Measurements from ENCODE around the gene NOTUM. TPM values are rescaled to one million over a fixed set of nuclear protein-coding genes. Genes with fewer than 3 reads are reported as not detected.

NOTUM gene
- total and polyA plus RNA-seq, 5 experiments from 2014 or later = not detected

DNA sequence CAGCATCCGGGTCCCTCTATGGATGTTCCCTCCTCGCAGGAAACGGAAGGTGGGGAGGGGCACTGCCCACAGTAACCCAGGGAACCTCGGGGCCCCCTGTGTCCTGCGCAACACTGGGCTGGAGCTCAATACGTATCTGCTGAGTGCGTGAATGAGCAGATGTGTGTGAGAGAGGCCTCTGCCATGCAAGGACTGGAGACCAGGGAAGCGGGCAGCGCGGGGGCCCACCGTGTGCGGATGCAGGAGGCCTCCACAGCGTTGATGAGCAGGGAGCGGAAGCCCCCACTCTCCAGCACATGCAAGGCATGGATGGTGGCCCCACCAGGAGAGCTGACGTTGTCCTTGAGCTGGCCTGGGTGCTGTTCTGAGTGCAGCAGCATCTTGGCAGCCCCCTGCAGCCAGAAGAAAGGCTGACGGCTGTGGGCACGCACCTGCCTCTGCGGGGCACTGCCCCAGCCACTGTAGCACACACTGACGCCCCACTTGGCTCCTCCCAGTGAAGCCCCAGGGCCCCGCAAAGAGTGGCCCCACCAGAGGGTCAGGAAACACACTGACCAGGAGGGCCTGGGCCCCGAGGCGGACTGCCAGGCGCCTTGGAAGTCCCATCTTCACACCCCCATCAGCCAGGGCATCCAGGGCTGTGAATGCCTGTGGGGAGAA lies 26.8 kb downstream of the NOTUM start:
- Mint-ChIP-seq H3K4me3 (peak overlapping the region in 2 of 10 donors; percentile 4 to 41), H3K9me3 (no peaks in the 10 kb centered on the region), H3K27ac (peak overlapping the region in 1 of 10 donors; percentile 78), H3K27me3 (peaks cover 0 to 13% (median 3%) of the 10 kb centered on the region in 5 donors), H3K36me3 (no peaks in the 10 kb centered on the region), H3K4me1 (peaks cover 3 to 22% (median 7%) of the 10 kb centered on the region in 4 donors)
- ATAC-seq (no peak), DNase-seq (no peak)
- POLR2A ChIA-PET = interaction anchor here (0.7 to 1.2 kb wide), 2 partner anchors 11 to 42 kb away, joined by 3 read pairs; partner anchors contain the start of gene ANAPC11

DNA sequence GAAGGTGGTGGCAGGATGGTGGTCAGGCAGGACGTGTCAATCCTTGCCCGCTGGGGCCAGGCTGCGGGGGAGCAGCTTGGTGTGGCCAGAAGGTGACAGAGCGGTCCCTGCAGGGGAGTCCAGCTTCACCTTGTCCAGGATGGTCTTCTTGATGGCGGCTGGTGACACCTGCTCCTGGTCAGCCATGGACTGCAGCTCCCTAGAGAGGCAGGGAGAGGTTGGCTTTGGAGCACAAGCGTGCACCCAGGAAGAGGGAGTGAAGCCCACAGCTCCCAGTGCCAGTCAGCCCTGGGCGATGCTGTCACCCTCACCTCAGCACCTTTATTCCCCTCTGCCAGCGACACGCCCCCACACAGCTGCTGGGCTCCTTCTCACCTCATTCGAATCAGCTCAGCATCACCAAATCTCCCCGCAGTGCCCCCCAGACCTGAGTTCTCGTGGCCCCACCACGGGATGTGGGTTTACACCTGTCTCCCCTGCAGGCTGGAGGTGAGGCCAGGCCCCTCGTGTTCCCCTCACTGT lies 27.7 kb downstream of the NOTUM start:
- Mint-ChIP-seq H3K4me3 (peak overlapping the region in 2 of 10 donors; percentile 27 to 51), H3K27ac (peak overlapping the region in 1 of 10 donors; percentile 89), H3K9me3 (no peaks in the 10 kb centered on the region), H3K4me1 (peaks cover 3 to 23% (median 8%) of the 10 kb centered on the region in 4 donors), H3K36me3 (no peaks in the 10 kb centered on the region), H3K27me3 (peaks cover 0 to 21% (median 5%) of the 10 kb centered on the region in 5 donors)
- POLR2A ChIA-PET = interaction anchor here (1.2 kb wide), 1 partner anchor 10 kb away, joined by 3 read pairs; no protein-coding TSS in a partner anchor
- ATAC-seq = peak in 1 of 2 donors; percentile 51
- DNase-seq = peak in 4 of 10 donors; percentile 24 to 44 (median 40)

DNA sequence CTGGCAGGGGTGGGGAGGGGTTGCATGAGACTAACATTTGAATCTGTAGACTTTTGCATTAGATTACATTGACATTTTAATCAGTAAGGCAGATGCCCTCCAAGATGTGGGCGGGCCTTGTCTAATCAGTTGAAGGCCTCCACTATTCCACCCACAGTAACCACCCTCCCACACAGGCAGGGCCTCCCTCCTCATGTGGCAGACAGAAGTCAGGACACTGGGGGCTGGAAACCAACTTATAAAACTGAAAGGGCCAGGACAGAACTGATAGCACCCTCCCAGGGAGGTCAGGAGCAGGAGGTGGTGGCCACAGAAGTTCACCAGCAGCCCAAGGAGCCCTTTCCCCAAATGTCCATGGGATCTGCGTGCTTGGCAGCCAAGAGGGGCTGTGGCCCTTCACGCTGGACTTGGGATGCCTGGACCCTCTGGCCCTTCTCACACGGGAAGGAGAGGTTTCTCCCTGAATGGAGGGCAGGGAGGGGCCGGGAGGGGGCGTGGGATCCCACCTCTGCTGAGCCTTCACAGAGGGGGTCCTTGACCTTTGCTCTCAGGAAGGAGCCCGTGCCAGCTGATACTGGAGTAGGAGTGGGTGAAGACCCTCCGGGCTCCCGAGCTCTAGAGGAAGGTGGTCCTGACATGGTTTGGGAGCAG lies 28.5 kb downstream of the NOTUM start:
- no peak for ATAC-seq
- H3K9me3 Mint-ChIP-seq = no peaks in the 10 kb centered on the region

DNA sequence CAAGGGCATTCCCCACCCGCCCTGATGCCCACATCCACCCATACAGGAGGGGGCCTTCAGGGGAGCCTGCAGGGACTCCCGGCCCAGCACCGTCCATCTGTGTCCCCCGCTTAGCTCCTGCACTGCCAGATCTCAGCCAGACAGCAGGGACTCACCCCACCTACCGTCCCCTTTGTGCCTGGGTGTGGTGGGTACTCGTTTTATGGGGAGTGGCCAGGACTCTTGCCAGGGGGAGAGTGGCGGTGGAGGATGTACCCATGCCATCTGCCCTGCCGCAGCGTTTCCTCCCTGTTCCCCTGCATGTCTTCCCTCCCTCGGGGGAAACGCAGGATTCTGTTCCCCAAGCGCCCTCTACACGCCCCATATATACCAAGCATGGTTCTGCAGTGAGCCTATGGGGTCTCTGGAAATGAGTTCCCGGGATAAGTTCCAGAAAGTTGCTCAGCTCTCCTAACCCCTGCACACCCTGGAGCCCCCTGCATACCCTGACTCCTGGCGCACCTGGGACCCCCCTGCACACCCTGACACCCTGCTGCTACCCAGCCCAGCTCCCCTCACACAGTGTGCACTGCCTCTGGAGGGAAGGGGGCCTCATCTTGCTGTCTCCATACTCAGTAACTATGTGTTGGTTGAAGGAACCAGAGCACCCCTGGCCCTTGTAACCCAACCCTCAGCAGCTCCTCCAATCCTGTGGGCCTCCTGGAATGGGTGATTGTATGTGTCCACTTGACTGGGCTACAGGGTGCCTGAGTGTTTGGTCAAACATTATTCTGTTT lies 29.2 kb downstream of the NOTUM start:
- Mint-ChIP-seq H3K4me1 (peaks cover 3 to 18% (median 8%) of the 10 kb centered on the region in 4 donors), H3K27ac (no peak overlapping the region), H3K36me3 (no peaks in the 10 kb centered on the region), H3K9me3 (no peaks in the 10 kb centered on the region), H3K4me3 (peak overlapping the region in 1 of 10 donors; percentile 42), H3K27me3 (peaks cover 0 to 21% (median 5%) of the 10 kb centered on the region in 5 donors)
- DNase-seq (no peak), ATAC-seq (no peak)
- POLR2A ChIA-PET = interaction anchor here (1.8 kb wide), 1 partner anchor 60 kb away, joined by 4 read pairs; no protein-coding TSS in a partner anchor

More for the DNA sequence above, 28.5 kb downstream of the NOTUM start:
- POLR2A ChIA-PET = no interaction called here
- Mint-ChIP-seq H3K4me1 (peaks cover 3 to 19% (median 7%) of the 10 kb centered on the region in 4 donors), H3K27ac (no peak overlapping the region), H3K27me3 (peaks cover 0 to 21% (median 5%) of the 10 kb centered on the region in 5 donors), H3K4me3 (peak overlapping the region in 1 of 10 donors; percentile 42), H3K36me3 (no peaks in the 10 kb centered on the region)
- no peak for DNase-seq

DNA sequence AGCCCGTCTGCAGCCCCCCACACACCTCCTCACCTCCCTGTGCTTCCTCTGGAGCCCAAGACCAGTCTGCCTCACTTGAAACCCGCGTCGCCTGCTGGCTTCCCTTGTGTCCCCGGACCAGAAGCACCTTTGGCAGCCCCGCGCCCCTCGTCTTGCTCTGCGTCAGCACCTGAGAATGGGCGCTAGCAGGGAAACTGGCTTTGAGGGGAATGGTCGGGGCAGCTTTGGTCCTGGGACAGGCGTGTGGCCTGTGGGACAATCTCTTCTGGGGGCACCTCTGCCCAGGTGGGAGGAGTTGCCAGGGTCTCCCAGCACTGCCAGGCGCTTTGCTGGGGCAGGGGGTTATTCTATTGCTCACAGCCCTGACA lies 29.8 kb downstream of the NOTUM start:
- Mint-ChIP-seq H3K36me3 (no peaks in the 10 kb centered on the region), H3K4me1 (peaks cover 8 to 18% (median 13%) of the 10 kb centered on the region in 4 donors), H3K9me3 (no peaks in the 10 kb centered on the region), H3K27me3 (peaks cover 0 to 21% (median 5%) of the 10 kb centered on the region in 5 donors), H3K27ac (peak overlapping the region in 1 of 10 donors; percentile 11), H3K4me3 (no peak overlapping the region)
- no peak for ATAC-seq
- POLR2A ChIA-PET = interaction anchor here (0.7 to 1.8 kb wide), 3 partner anchors 9 to 61 kb away, joined by 3 to 4 read pairs (median 3); no protein-coding TSS in a partner anchor
- DNase-seq = no peak

GRCh38 chr17:81930142-81931125 lies 30.6 kb downstream of the NOTUM start:
- no peaks in the 10 kb centered on the region for H3K9me3 Mint-ChIP-seq
- peaks cover 9 to 21% (median 18%) of the 10 kb centered on the region in 4 donors for H3K4me1 Mint-ChIP-seq
- H3K4me3 Mint-ChIP-seq = peak overlapping the region in 3 of 10 donors; percentile 18 to 54 (median 41)
- POLR2A ChIA-PET = interaction anchor here (0.6 to 1.8 kb wide), 5 partner anchors 9 to 567 kb away, joined by 3 to 6 read pairs (median 3); no protein-coding TSS in a partner anchor
- H3K36me3 Mint-ChIP-seq = no peaks in the 10 kb centered on the region
- no peak for ATAC-seq
- no peak for DNase-seq
- H3K27me3 Mint-ChIP-seq = peaks cover 0 to 21% (median 5%) of the 10 kb centered on the region in 5 donors
- H3K27ac Mint-ChIP-seq = no peak overlapping the region

GRCh38 chr17:81929253-81930141 lies 31.5 kb downstream of the NOTUM start:
- Mint-ChIP-seq H3K36me3 (no peaks in the 10 kb centered on the region), H3K27ac (no peak overlapping the region), H3K4me3 (peak overlapping the region in 7 of 10 donors; percentile 26 to 70 (median 55)), H3K4me1 (peaks cover 9 to 25% (median 20%) of the 10 kb centered on the region in 4 donors), H3K9me3 (no peaks in the 10 kb centered on the region), H3K27me3 (peaks cover 0 to 21% (median 5%) of the 10 kb centered on the region in 5 donors)
- DNase-seq = no peak
- POLR2A ChIA-PET = interaction anchor here (0.6 to 1.3 kb wide), 5 partner anchors 12 to 261 kb away, joined by 3 to 6 read pairs (median 3); no protein-coding TSS in a partner anchor
- no peak for ATAC-seq

- POLR2A ChIA-PET = interaction anchor here (0.6 to 1.7 kb wide), 7 partner anchors 10 to 260 kb away, joined by 3 to 6 read pairs (median 3); no protein-coding TSS in a partner anchor
- no peaks in the 10 kb centered on the region for H3K36me3 Mint-ChIP-seq
- peaks cover 0 to 19% (median 5%) of the 10 kb centered on the region in 5 donors for H3K27me3 Mint-ChIP-seq
- ATAC-seq (no peak), DNase-seq (peak in 1 of 10 donors; percentile 18)
- H3K27ac Mint-ChIP-seq = peak overlapping the region in 2 of 10 donors; percentile 18 to 24
- peak overlapping the region; percentile 22 to 70 (median 58) for H3K4me3 Mint-ChIP-seq
- no peaks in the 10 kb centered on the region for H3K9me3 Mint-ChIP-seq
- peaks cover 7 to 28% (median 20%) of the 10 kb centered on the region in 4 donors for H3K4me1 Mint-ChIP-seq
Observed at GRCh38 chr17:81928544-81929252, 32.3 kb downstream of the NOTUM start.

DNA sequence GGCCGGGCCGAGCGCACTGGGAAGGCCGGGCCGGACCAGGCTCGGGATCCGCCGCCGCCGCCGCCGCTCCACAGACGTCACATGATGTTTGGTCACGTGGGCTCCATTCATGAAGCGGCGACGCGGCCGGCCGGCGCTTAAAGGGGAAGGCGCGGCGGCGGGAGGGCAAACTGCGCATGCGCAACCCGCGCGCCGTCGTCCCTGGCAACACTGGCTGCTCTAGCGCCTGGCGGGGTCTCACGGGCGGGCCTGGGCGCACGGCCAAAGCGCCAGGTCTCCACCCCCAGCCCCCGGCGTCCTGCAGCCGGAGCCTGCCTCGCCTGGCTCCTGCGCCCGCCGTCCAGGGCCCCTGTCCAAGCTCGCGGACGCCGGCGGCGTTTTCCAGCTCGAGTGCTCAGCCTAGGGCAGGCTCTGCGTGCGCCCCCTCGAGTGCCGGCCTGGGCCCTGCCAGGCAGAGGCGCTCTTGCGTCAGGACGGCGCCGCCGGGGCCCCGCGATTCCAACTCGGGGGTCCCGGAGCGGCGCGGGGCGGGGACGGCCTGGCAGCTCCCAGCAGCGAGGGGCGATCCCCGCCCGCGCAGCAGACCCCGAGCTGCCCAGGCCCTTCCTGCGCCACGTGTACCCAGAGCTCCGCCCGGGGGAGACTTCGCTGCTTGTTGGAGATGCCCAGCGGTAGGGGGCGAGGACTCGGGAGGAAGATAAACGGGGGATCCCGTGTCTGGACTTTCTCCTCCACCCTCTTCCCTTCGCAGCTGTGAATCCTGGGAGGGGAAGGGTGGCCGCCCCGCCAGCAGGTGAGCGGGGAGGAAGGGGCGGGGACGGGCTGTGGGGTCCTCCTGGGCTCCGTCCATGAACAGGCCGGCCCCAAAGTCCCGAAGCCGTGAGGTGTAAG lies 33.1 kb downstream of the NOTUM start, which contains the start of gene MAFG:
Gene MAFG, minus strand, starts transcription at position 83 of the 891 bp plus-strand sequence. CDS start 4,550 bp downstream, outside the sequence.
- peaks cover 0 to under 1% (median 0%) of the 10 kb centered on the region in 3 donors for H3K36me3 Mint-ChIP-seq
- H3K9me3 Mint-ChIP-seq = no peaks in the 10 kb centered on the region
- peaks cover 0 to 19% (median 5%) of the 10 kb centered on the region in 5 donors for H3K27me3 Mint-ChIP-seq
- ATAC-seq (peak; percentile 78 to 79), DNase-seq (peak; percentile 82 to 94 (median 90))
- H3K4me1 Mint-ChIP-seq = peaks cover 6 to 29% (median 15%) of the 10 kb centered on the region in 4 donors
- POLR2A ChIA-PET = interaction anchor here (0.7 to 3.3 kb wide), 14 partner anchors 9 to 302 kb away, joined by 3 to 22 read pairs (median 3); partner anchors contain the start of genes ARHGDIA, DCXR and PYCR1
- H3K4me3 Mint-ChIP-seq = peak within 1 kb of the TSS; percentile 75 to 88 (median 80)
- H3K27ac Mint-ChIP-seq = peak within 1 kb of the TSS; percentile 53 to 85 (median 83)
